Upper lobe of right lung (tissue), 1 donor: ENCODE measurements around the gene DNAJC6. TPM values are rescaled to one million over a fixed set of nuclear protein-coding genes. Genes with fewer than 3 reads are reported as not detected.
A peak's percentile ranks its signal among the peaks of the same experiment; 100 is the strongest.

Experiments used
- ATAC-seq: fragments of 200-7000 bp; cut with Tn5 transposase; one replicate; pipeline ENCODE4 v1.9.1; 2020; ENCODE audit warnings: mild to moderate bottlenecking, moderate library complexity
- DNase-seq: peaks from one replicate; pipeline ENCODE4 v3.0.0-alpha.2; 2020
- H3K27ac ChIP-seq: fragments of 200-600 bp; one replicate; pipeline ENCODE4 v1.8.0; 2022
- H3K27me3 ChIP-seq: fragments of 200-600 bp; one replicate; pipeline ENCODE4 v1.8.0; 2022; ENCODE audit warnings: mild to moderate bottlenecking
- H3K36me3 ChIP-seq: fragments of 200-600 bp; one replicate; pipeline ENCODE4 v1.8.0; 2022
- H3K4me1 ChIP-seq: fragments of 200-600 bp; one replicate; pipeline ENCODE4 v1.8.0; 2022
- H3K4me3 ChIP-seq: fragments of 200-600 bp; one replicate; pipeline ENCODE4 v1.8.0; 2022; ENCODE audit warnings: mild to moderate bottlenecking
- H3K9me3 ChIP-seq: fragments of 200-600 bp; one replicate; pipeline ENCODE4 v1.8.0; 2022
- CTCF ChIP-seq: fragments of 200-600 bp; IDR thresholded peaks from one replicate; pipeline ENCODE4 v1.8.0; 2022; ENCODE audit warnings: antibody characterized with exemption
- intact Hi-C: fragments of 100-400 bp; cut with DNase I; formaldehyde crosslinking; loops from one replicate; pipeline ENCODE4 v1.11.0; 2022
- total RNA-seq: library from RNA; stranded (reverse); fragmentation: NEBNext Ultra II Directional; extraction: Animal tissue kit (Norgen Biotek cat#: 25700); gene quantifications from one replicate; pipeline ENCODE4 v1.2.1, GENCODE V29; 2021
- donor health status: DM: no; HTN: yes; CAD: no; lungs with severe emphysema.

DNAJC6 gene
- total RNA-seq, 1 donor from 2014 or later = 6.6 TPM

- H3K9me3 ChIP-seq = no peaks in the 10 kb centered on the region
- intact Hi-C loops = no loop called here
- no peak for TF ChIP-seq CTCF
- no peak for DNase-seq
- no peak for ATAC-seq
- no peaks in the 10 kb centered on the region for H3K27me3 ChIP-seq
- no peaks in the 10 kb centered on the region for H3K36me3 ChIP-seq
- peaks cover 26% of the 10 kb centered on the region for H3K4me1 ChIP-seq
- peak overlapping the region; percentile 84 for H3K27ac ChIP-seq
- no peak overlapping the region for H3K4me3 ChIP-seq
Measured at GRCh38 chr1:65418522-65419185, 109.3 kb downstream of the DNAJC6 start.

GRCh38 chr1:65419681-65420589, 110.6 kb downstream of the DNAJC6 start:
- intact Hi-C loops = no loop called here
- TF ChIP-seq CTCF = no peak
- Histone ChIP-seq H3K4me3 (peak overlapping the region; percentile 77), H3K36me3 (peaks cover under 1% of the 10 kb centered on the region), H3K27me3 (no peaks in the 10 kb centered on the region), H3K4me1 (peaks cover 33% of the 10 kb centered on the region), H3K9me3 (no peaks in the 10 kb centered on the region), H3K27ac (peak overlapping the region; percentile 99)
- DNase-seq (peak; percentile 100), ATAC-seq (peak; percentile 95)

GRCh38 chr1:65420590-65421350, 111.4 kb downstream of the DNAJC6 start, which contains the start of the genes LEPR and LEPROT:
LEPR (plus strand) TSS chr1:65420668; CDS start chr1:65565566, 144,898 bp downstream.
LEPROT (plus strand) TSS chr1:65420668; CDS start chr1:65420725, 57 bp downstream.
- Histone ChIP-seq H3K4me3 (peak within 1 kb of the TSS; percentile 77), H3K9me3 (no peaks in the 10 kb centered on the region), H3K36me3 (peaks cover 8% of the 10 kb centered on the region), H3K4me1 (peaks cover 37% of the 10 kb centered on the region), H3K27ac (peak within 1 kb of the TSS; percentile 99), H3K27me3 (no peaks in the 10 kb centered on the region)
- ATAC-seq (no peak), DNase-seq (no peak)
- intact Hi-C loops = no loop called here
- no peak for TF ChIP-seq CTCF

- no peaks in the 10 kb centered on the region for H3K9me3 ChIP-seq
- H3K27ac ChIP-seq = peak overlapping the region; percentile 99
- intact Hi-C loops = no loop called here
- H3K4me3 ChIP-seq = peak overlapping the region; percentile 77
- H3K4me1 ChIP-seq = peaks cover 37% of the 10 kb centered on the region
- peaks cover 16% of the 10 kb centered on the region for H3K36me3 ChIP-seq
- ATAC-seq (no peak), DNase-seq (no peak)
- H3K27me3 ChIP-seq = no peaks in the 10 kb centered on the region
- no peak for TF ChIP-seq CTCF
Measured at GRCh38 chr1:65421351-65422025, 112.1 kb downstream of the DNAJC6 start.
